Endothelial cell of umbilical vein (primary cell): ENCODE data around the gene PLA2G4E. TPM values are rescaled to one million over a fixed set of nuclear protein-coding genes. Genes with fewer than 3 reads are reported as not detected.

Experiments used
- BruUV-seq: library from RNA; stranded (reverse); fragments of 400-500 nt; replicated peaks from 2 replicates; lab custom pipeline; 2021; lab: Mats Ljungman, UMichigan
- CTCF ChIA-PET: fragments of 300-600, 350-600 bp; sonication (Branson Sonifier 250); formaldehyde crosslinking; loops from one replicate; lab custom pipeline; 2021; ENCODE audit warnings: antibody characterized with exemption, inconsistent platforms; lab: Charles Lee
- POLR2A ChIA-PET: fragments of 300-600, 350-600 bp; sonication (Branson Sonifier 250); formaldehyde crosslinking; loops from one replicate; lab custom pipeline; 2021; ENCODE audit warnings: antibody characterized with exemption, inconsistent platforms; lab: Charles Lee
- DNase-seq: peaks from one replicate; pipeline ENCODE4 v3.0.0-alpha.2; 2011; ENCODE audit warnings: low read depth, low spot score
- FAIRE-seq: peaks from 2 replicates; lab custom pipeline; 2011; peaks lifted over from hg19 to GRCh38; lab: Jason Lieb, UNC
- H2AFZ ChIP-seq: 2 replicates; pipeline ENCODE4 v1.6.0; 2012; ENCODE audit warnings: low read depth, low read length, control low read depth, inconsistent platforms
- H3K27ac ChIP-seq: 2 replicates; pipeline ENCODE4 v1.5.1; 2011; ENCODE audit warnings: low read depth, mild to moderate bottlenecking, control low read depth, low read length, moderate library complexity; ENCODE audit not compliant: insufficient read depth
- H3K27me3 ChIP-seq, 2 experiments: 2 replicates each; pipeline versions ENCODE4 v1.6.0 to v1.6.1; 2011; ENCODE audit warnings: low read length in 2 of 2, mixed read lengths in 1 of 2; ENCODE audit not compliant: control insufficient read depth in 2 of 2, insufficient read depth in 2 of 2
- H3K36me3 ChIP-seq, 2 experiments: 2 replicates in 1 of 2; 3 replicates in 1 of 2; pipeline ENCODE4 v1.5.1; 2011; ENCODE audit warnings: low read length in 2 of 2, mild to moderate bottlenecking in 1 of 2, moderate library complexity in 1 of 2; ENCODE audit not compliant: control insufficient read depth in 2 of 2, insufficient read depth in 2 of 2; ENCODE audit errors: extremely low read depth in 1 of 2
- H3K4me1 ChIP-seq: 3 replicates; pipeline ENCODE4 v1.5.1; 2011; ENCODE audit warnings: mild to moderate bottlenecking, low read length; ENCODE audit not compliant: control insufficient read depth, insufficient read depth; ENCODE audit errors: extremely low read depth
- H3K4me2 ChIP-seq: 2 replicates; pipeline ENCODE4 v1.6.1; 2011; ENCODE audit warnings: low read length, control low read depth, mixed read lengths; ENCODE audit not compliant: insufficient read depth
- H3K4me3 ChIP-seq, 3 experiments: fragments of 200-600 bp in 1 of 3; sonication (generic), shearing (Covaris generic) in 1 of 3; replicated peaks in 1 of 3; 2 replicates each; pipeline ENCODE4 v1.5.1; 2011 to 2016; ENCODE audit warnings: control low read depth in 3 of 3, low read length in 3 of 3, mild to moderate bottlenecking in 2 of 3, inconsistent platforms in 1 of 3, low read depth in 1 of 3, moderate library complexity in 1 of 3; ENCODE audit not compliant: insufficient read depth in 1 of 3
- H3K79me2 ChIP-seq: 2 replicates; pipeline ENCODE4 v1.6.0; 2012; ENCODE audit warnings: low read length, inconsistent platforms; ENCODE audit not compliant: control insufficient read depth, insufficient read depth
- H3K9ac ChIP-seq: replicated peaks from 2 replicates; pipeline ENCODE3; 2011; ENCODE audit warnings: low read length, control low read depth; ENCODE audit not compliant: insufficient read depth; ENCODE audit errors: extremely low read depth
- H3K9me1 ChIP-seq: replicated peaks from 3 replicates; pipeline ENCODE4 v1.6.0; 2011; ENCODE audit warnings: mild to moderate bottlenecking, low read length; ENCODE audit not compliant: control insufficient read depth, insufficient read depth; ENCODE audit errors: extremely low read depth
- H3K9me3 ChIP-seq: replicated peaks from 2 replicates; pipeline ENCODE4 v1.5.1; 2012; ENCODE audit warnings: low read length, inconsistent platforms; ENCODE audit not compliant: control insufficient read depth, insufficient read depth
- H4K20me1 ChIP-seq: replicated peaks from 2 replicates; pipeline ENCODE3; 2011; ENCODE audit warnings: mild to moderate bottlenecking, low read length; ENCODE audit not compliant: control insufficient read depth, insufficient read depth; ENCODE audit errors: extremely low read depth
- EZH2 ChIP-seq: IDR thresholded peaks from 2 replicates; pipeline ENCODE4 v1.6.1; 2012; ENCODE audit warnings: borderline replicate concordance, low read depth, mild to moderate bottlenecking, moderate library complexity, low read length, inconsistent platforms; ENCODE audit not compliant: severe bottlenecking
- FOS ChIP-seq: IDR thresholded peaks from 2 replicates; pipeline ENCODE4 v1.6.1; 2011; ENCODE audit warnings: mild to moderate bottlenecking, low read length, moderate library complexity, borderline replicate concordance; ENCODE audit not compliant: insufficient read depth
- MAX ChIP-seq: IDR thresholded peaks from 2 replicates; pipeline ENCODE4 v1.6.1; 2011; ENCODE audit not compliant: insufficient read depth, insufficient read length
- MYC ChIP-seq: IDR thresholded peaks from one replicate; pipeline ENCODE4 v1.6.1; 2011; ENCODE audit warnings: mild to moderate bottlenecking, low read depth, low read length
- POLR2A ChIP-seq: IDR thresholded peaks from 2 replicates; pipeline ENCODE4 v1.6.1; 2012; ENCODE audit warnings: low read depth, mild to moderate bottlenecking, control low read depth, low read length
- POLR2AphosphoS5 ChIP-seq: IDR thresholded peaks from 2 replicates; pipeline ENCODE4 v1.6.1; 2012; ENCODE audit warnings: low read depth, mild to moderate bottlenecking, control low read depth, low read length, moderate library complexity; ENCODE audit not compliant: insufficient read depth
- dilution Hi-C: fragments of 300-500 bp; cut with MboI; formaldehyde crosslinking; loops from one replicate; pipeline ENCODE4 v1.15.0; 2019; ENCODE audit warnings: low sequenced_read_pairs; ENCODE audit not compliant: extremely low pct_ligation_motif_present
- intact Hi-C: fragments of 100-400 bp; cut with micrococcal nuclease; formaldehyde crosslinking; loops from one replicate; pipeline ENCODE4 v1.10.0; 2022
- polyA plus RNA-seq, 4 experiments: library from polyadenylated mRNA; depleted of rRNA in 3 of 4; stranded (reverse) in 3 of 4; unstranded in 1 of 4; fragments of >200 nt; gene quantifications; 2 replicates each; pipeline versions ENCODE4 v1.2.1 to v1.2.3, GENCODE V29; 2011 to 2012; ENCODE audit warnings: missing spikeins in 1 of 4
- total RNA-seq: library from RNA; stranded (reverse); gene quantifications from 2 replicates; pipeline ENCODE4 v1.2.3, GENCODE V29; 2021
- TF ChIP-seq, protein P1 (sequence below), 2 donors: IDR thresholded peaks; 1 replicate in 1 of 2; 2 replicates in 1 of 2; pipeline ENCODE4 v1.5.1; 2011; ENCODE audit warnings: low read length in 2 of 2, mild to moderate bottlenecking in 2 of 2, moderate library complexity in 2 of 2, control low read depth in 1 of 2, inconsistent platforms in 1 of 2, low read depth in 1 of 2; ENCODE audit not compliant: insufficient read depth in 1 of 2; ENCODE audit errors: extremely low read depth in 1 of 2

PLA2G4E gene
- total and polyA plus RNA-seq, 2 donors (not counting 3 experiments of a cell fraction or from before 2014, with no cell fraction given) = not detected

GRCh38 chr15:42057799-42058646 is 37.2 kb upstream of the PLA2G4E start:
- CTCF ChIA-PET = interaction anchor here (0.7 to 7.8 kb wide), 14 partner anchors 13 to 153 kb away, joined by 3 to 116 read pairs (median 4); no protein-coding TSS in a partner anchor
- POLR2A ChIA-PET = no interaction called here
- H3K36me3 ChIP-seq = no peaks in the 10 kb centered on the region
- FAIRE-seq = no peak
- no peak overlapping the region for H3K27ac ChIP-seq
- H2AFZ ChIP-seq = no peak overlapping the region
- H3K27me3 ChIP-seq = peaks cover 2 to 5% of the 10 kb centered on the region in 2 experiments
- H3K79me2 ChIP-seq = no peaks in the 10 kb centered on the region
- TF ChIP-seq, protein P1, sequence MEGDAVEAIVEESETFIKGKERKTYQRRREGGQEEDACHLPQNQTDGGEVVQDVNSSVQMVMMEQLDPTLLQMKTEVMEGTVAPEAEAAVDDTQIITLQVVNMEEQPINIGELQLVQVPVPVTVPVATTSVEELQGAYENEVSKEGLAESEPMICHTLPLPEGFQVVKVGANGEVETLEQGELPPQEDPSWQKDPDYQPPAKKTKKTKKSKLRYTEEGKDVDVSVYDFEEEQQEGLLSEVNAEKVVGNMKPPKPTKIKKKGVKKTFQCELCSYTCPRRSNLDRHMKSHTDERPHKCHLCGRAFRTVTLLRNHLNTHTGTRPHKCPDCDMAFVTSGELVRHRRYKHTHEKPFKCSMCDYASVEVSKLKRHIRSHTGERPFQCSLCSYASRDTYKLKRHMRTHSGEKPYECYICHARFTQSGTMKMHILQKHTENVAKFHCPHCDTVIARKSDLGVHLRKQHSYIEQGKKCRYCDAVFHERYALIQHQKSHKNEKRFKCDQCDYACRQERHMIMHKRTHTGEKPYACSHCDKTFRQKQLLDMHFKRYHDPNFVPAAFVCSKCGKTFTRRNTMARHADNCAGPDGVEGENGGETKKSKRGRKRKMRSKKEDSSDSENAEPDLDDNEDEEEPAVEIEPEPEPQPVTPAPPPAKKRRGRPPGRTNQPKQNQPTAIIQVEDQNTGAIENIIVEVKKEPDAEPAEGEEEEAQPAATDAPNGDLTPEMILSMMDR (IDR thresholded peaks at IDR 0.05; ENCODE audit: extremely low read depth in 1 of 2, insufficient read depth in 1 of 2, low read depth in 1 of 2, low read length in 2 of 2) = no peak
- TF ChIP-seq MAX (no peak), FOS (no peak), POLR2AphosphoS5 (no peak), EZH2 (no peak), MYC (no peak), POLR2A (no peak)
- no peak overlapping the region for H3K4me3 ChIP-seq
- H3K9ac ChIP-seq = no peak overlapping the region
- H3K9me3 ChIP-seq = no peaks in the 10 kb centered on the region
- no peaks in the 10 kb centered on the region for H3K9me1 ChIP-seq
- intact Hi-C loops = loop anchor here (1.0 to 10.0 kb wide), 4 partner anchors 69 to 286 kb away; partner anchors contain the start of genes EHD4 and MAPKBP1
- H3K4me2 ChIP-seq = no peak overlapping the region
- dilution Hi-C loops = no loop called here
- H4K20me1 ChIP-seq = no peaks in the 10 kb centered on the region
- no TSS peak for BruUV-seq
- DNase-seq = no peak
- H3K4me1 ChIP-seq = peaks cover 4% of the 10 kb centered on the region
